HG03139 (cell line): ENCODE results near the gene XK.
"Not testable (repeated sequence)": the region's sequence is repeated elsewhere in the genome, so short reads cannot be mapped to it uniquely, and the experiment has no call there.

Source experiments
- ATAC-seq: cut with Tn5 transposase; IDR thresholded peaks from one replicate; pipeline ENCODE4 v1.9.1; 2021; ENCODE audit not compliant: unreplicated experiment

XK gene

GRCh38 chrX:37753384-37753783, 67.8 kb downstream of the XK start:
- no peak for ATAC-seq

GRCh38 chrX:37754516-37754915, 68.9 kb downstream of the XK start:
- peak; percentile 23 for ATAC-seq

- ATAC-seq: peak; percentile 85
These were observed 69.4 kb downstream of the XK start for GRCh38 chrX:37755025-37755424.

GRCh38 chrX:37757082-37757481, 71.5 kb downstream of the XK start:
- no peak for ATAC-seq

GRCh38 chrX:37759351-37759750, 73.8 kb downstream of the XK start:
- ATAC-seq: no peak

GRCh38 chrX:37759878-37760418, 74.4 kb downstream of the XK start:
- ATAC-seq: no peak

GRCh38 chrX:37763400-37763799, 77.8 kb downstream of the XK start:
- ATAC-seq: no peak

- no peak for ATAC-seq
These were observed 79.9 kb downstream of the XK start for GRCh38 chrX:37765507-37765906.

- ATAC-seq: no peak
These were observed 81.8 kb downstream of the XK start for GRCh38 chrX:37767430-37767829.

- ATAC-seq: not testable (repeated sequence)
These were observed 83.3 kb downstream of the XK start for GRCh38 chrX:37768866-37769265.

GRCh38 chrX:37776283-37776986, 90.8 kb downstream of the XK start:
- no peak for ATAC-seq

- no peak for ATAC-seq
These were observed 91.4 kb downstream of the XK start for GRCh38 chrX:37776987-37777325.

GRCh38 chrX:37779857-37780256, 94.3 kb downstream of the XK start, which contains the start of gene CYBB:
Gene CYBB (plus strand): TSS chrX:37780059. CDS start chrX:37780078, 19 bp downstream.
- ATAC-seq: no peak

GRCh38 chrX:37781081-37781480, 95.5 kb downstream of the XK start:
- no peak for ATAC-seq
